GM23338 (cell line): ENCODE data around the gene UBXN2A. TPM values are rescaled to one million over a fixed set of nuclear protein-coding genes. Genes with fewer than 3 reads are reported as not detected.
A peak's percentile ranks its signal among the peaks of the same experiment; 100 is the strongest.

Source experiments
- ATAC-seq: fragments of 200-7000 bp; cut with Tn5 transposase; 3 replicates; pipeline ENCODE4 v1.9.1; 2020
- DNase-seq: peaks from one replicate; pipeline ENCODE4 v3.0.0-alpha.2; 2015; ENCODE audit warnings: low spot score
- H2AFZ ChIP-seq: fragments of 200-600 bp; sonication (generic); 2 replicates; pipeline ENCODE4 v1.8.0; 2016; ENCODE audit warnings: antibody characterized with exemption, mild to moderate bottlenecking, moderate library complexity
- H3F3A ChIP-seq: fragments of 200-600 bp; sonication (generic); replicated peaks from 2 replicates; pipeline ENCODE4 v1.8.0; 2017; ENCODE audit warnings: antibody characterized with exemption, mixed run types, low read depth
- H3K27ac ChIP-seq: fragments of 200-600 bp; sonication (generic); 2 replicates; pipeline ENCODE4 v1.6.1; 2016; ENCODE audit warnings: low read depth
- H3K27me3 ChIP-seq: fragments of 200-600 bp; sonication (generic); 2 replicates; pipeline ENCODE4 v1.8.0; 2016; ENCODE audit warnings: mild to moderate bottlenecking, mixed run types, moderate library complexity; ENCODE audit not compliant: insufficient read depth
- H3K36me3 ChIP-seq: fragments of 200-600 bp; sonication (generic); 2 replicates; pipeline ENCODE4 v1.8.0; 2016; ENCODE audit warnings: mild to moderate bottlenecking; ENCODE audit not compliant: insufficient read depth
- H3K4me1 ChIP-seq: fragments of 200-600 bp; sonication (generic); 2 replicates; pipeline ENCODE4 v1.8.0; 2016; ENCODE audit warnings: mild to moderate bottlenecking, moderate library complexity; ENCODE audit not compliant: insufficient read depth
- H3K4me2 ChIP-seq: fragments of 200-600 bp; sonication (generic); 2 replicates; pipeline ENCODE4 v1.7.1; 2017; ENCODE audit warnings: mixed run types
- H3K4me3 ChIP-seq: fragments of 200-600 bp; sonication (generic); 2 replicates; pipeline ENCODE4 v1.6.1; 2016; ENCODE audit warnings: mixed run types
- H3K79me2 ChIP-seq: fragments of 200-600 bp; sonication (generic); replicated peaks from 2 replicates; pipeline ENCODE4 v1.8.0; 2017; ENCODE audit warnings: mild to moderate bottlenecking; ENCODE audit not compliant: insufficient read depth
- H3K9me2 ChIP-seq: fragments of 200-600 bp; sonication (generic); 2 replicates; pipeline ENCODE4 v1.8.0; 2017; ENCODE audit not compliant: insufficient read depth
- H4K20me1 ChIP-seq: fragments of 200-600 bp; sonication (generic); replicated peaks from 2 replicates; pipeline ENCODE4 v1.8.0; 2017; ENCODE audit warnings: mild to moderate bottlenecking; ENCODE audit not compliant: insufficient read depth
- H3K27ac Mint-ChIP-seq: 2 replicates; pipeline ENCODE4 v1.8.0; 2020; ENCODE audit warnings: inconsistent platforms, mild to moderate bottlenecking, moderate library complexity, mixed read lengths
- H3K27me3 Mint-ChIP-seq: 3 replicates; pipeline ENCODE4 v1.8.0; 2022; ENCODE audit warnings: low read depth, mild to moderate bottlenecking, moderate library complexity, mixed read lengths, inconsistent platforms; ENCODE audit not compliant: insufficient read depth, poor library complexity
- H3K36me3 Mint-ChIP-seq: 3 replicates; pipeline ENCODE4 v1.8.0; 2021; ENCODE audit warnings: low read depth, mild to moderate bottlenecking, inconsistent platforms, moderate library complexity, mixed read lengths
- H3K4me1 Mint-ChIP-seq: 3 replicates; pipeline ENCODE4 v1.8.0; 2020; ENCODE audit warnings: mild to moderate bottlenecking, inconsistent platforms, mixed read lengths
- H3K4me3 Mint-ChIP-seq: 3 replicates; pipeline ENCODE4 v1.8.0; 2021; ENCODE audit warnings: moderate library complexity, mild to moderate bottlenecking, inconsistent platforms, mixed read lengths
- H3K9me3 Mint-ChIP-seq: 3 replicates; pipeline ENCODE4 v1.8.0; 2020; ENCODE audit warnings: moderate library complexity, mild to moderate bottlenecking, inconsistent platforms, mixed read lengths
- CREB1 ChIP-seq: fragments of 250-450 bp; sonication (Bioruptor Pico); IDR thresholded peaks from 2 replicates; pipeline ENCODE4 v1.5.0; 2020; ENCODE audit warnings: low read depth, mild to moderate bottlenecking, moderate library complexity
- CTCF ChIP-seq, 2 experiments: fragments of 200-600 bp in 1 of 2; sonication (generic) in 1 of 2; conservative IDR thresholded peaks; 2 replicates each; pipeline versions ENCODE4 v1.5.1 to v1.6.1; 2016 to 2017; ENCODE audit warnings: antibody characterized with exemption in 2 of 2, low read depth in 2 of 2, mild to moderate bottlenecking in 2 of 2, moderate library complexity in 1 of 2
- ETS1 ChIP-seq: IDR thresholded peaks from 2 replicates; pipeline ENCODE4 v1.6.1; 2016; ENCODE audit warnings: antibody characterized with exemption
- EZH2 ChIP-seq: fragments of 200-600 bp; sonication (generic); IDR thresholded peaks from one replicate; pipeline ENCODE4 v1.8.0; 2017; ENCODE audit warnings: antibody characterized with exemption, mild to moderate bottlenecking, low read depth; ENCODE audit not compliant: unreplicated experiment
- EZH2phosphoT487 ChIP-seq: fragments of 200-600 bp; sonication (generic); IDR thresholded peaks from one replicate; pipeline ENCODE4 v1.8.1; 2018; ENCODE audit warnings: antibody characterized with exemption; ENCODE audit not compliant: unreplicated experiment
- JUNB ChIP-seq: IDR thresholded peaks from one replicate; pipeline ENCODE4 v1.6.1; 2016; ENCODE audit warnings: antibody characterized with exemption; ENCODE audit not compliant: unreplicated experiment
- NANOG ChIP-seq: IDR thresholded peaks from 2 replicates; pipeline ENCODE4 v1.6.1; 2016; ENCODE audit warnings: antibody characterized with exemption, borderline replicate concordance
- POLR2AphosphoS5 ChIP-seq: IDR thresholded peaks from 2 replicates; pipeline ENCODE4 v1.6.1; 2016; ENCODE audit warnings: antibody characterized with exemption, low read depth
- REST ChIP-seq: IDR thresholded peaks from one replicate; pipeline ENCODE4 v1.6.1; 2018; ENCODE audit warnings: antibody characterized with exemption; ENCODE audit not compliant: unreplicated experiment
- STAT1 ChIP-seq: IDR thresholded peaks from one replicate; pipeline ENCODE4 v1.6.1; 2016; ENCODE audit warnings: antibody characterized with exemption; ENCODE audit not compliant: unreplicated experiment
- ZNF114 ChIP-seq: fragments of 250-450 bp; sonication (Bioruptor Pico); IDR thresholded peaks from 2 replicates; pipeline ENCODE4 v1.5.0; 2020; ENCODE audit warnings: mild to moderate bottlenecking, moderate library complexity
- ZNF331 ChIP-seq: fragments of 250-450 bp; sonication (Bioruptor Pico); IDR thresholded peaks from 2 replicates; pipeline ENCODE4 v1.5.0; 2020; ENCODE audit warnings: low read depth, mild to moderate bottlenecking, moderate library complexity
- ZNF462 ChIP-seq: fragments of 250-450 bp; sonication (Bioruptor Pico); IDR thresholded peaks from 2 replicates; pipeline ENCODE4 v1.5.0; 2020; ENCODE audit warnings: mild to moderate bottlenecking, moderate library complexity
- polyA plus RNA-seq: library from polyadenylated mRNA; unstranded; fragments of >200 nt; fragmentation: Nextera tagmentation; extraction: Ambion mirVana; gene quantifications from 2 replicates; pipeline ENCODE4 v1.2.1, GENCODE V29; 2016
- total RNA-seq: library from RNA; depleted of rRNA; stranded (reverse); fragments of >200 nt; shearing (Covaris generic); gene quantifications from 2 replicates; pipeline ENCODE4 v1.2.3, GENCODE V29; 2014

The UBXN2A gene
- total and polyA plus RNA-seq, 2 experiments from 2014 or later = 11.5 to 12.1 TPM

- peaks cover 16% of the 10 kb centered on the region for H3K4me1 Mint-ChIP-seq
- peak overlapping the region; percentile 48 for H3K27ac ChIP-seq
- no peaks in the 10 kb centered on the region for H3K9me2 ChIP-seq
- TF ChIP-seq CTCF (conservative IDR thresholded peaks at IDR 0.05; ENCODE audit: low read depth in 2 of 2) (no peak), JUNB (no peak), REST (no peak), CREB1 (CRISPR knock-in tag) (no peak), ZNF331 (CRISPR knock-in tag) (no peak), NANOG (no peak), ZNF114 (CRISPR knock-in tag) (no peak), STAT1 (no peak), ZNF462 (CRISPR knock-in tag) (no peak), POLR2AphosphoS5 (no peak), ETS1 (no peak), EZH2 (no peak), EZH2phosphoT487 (no peak)
- no peaks in the 10 kb centered on the region for H3K36me3 Mint-ChIP-seq
- H2AFZ ChIP-seq = no peak overlapping the region
- H3K4me3 ChIP-seq = no peak overlapping the region
- no peak overlapping the region for H3K4me2 ChIP-seq
- H3K4me3 Mint-ChIP-seq = no peak overlapping the region
- DNase-seq = no peak
- H3K27me3 ChIP-seq = no peaks in the 10 kb centered on the region
- no peak for ATAC-seq
- H3K36me3 ChIP-seq = no peaks in the 10 kb centered on the region
- no peaks in the 10 kb centered on the region for H3K9me3 Mint-ChIP-seq
- peaks cover 3% of the 10 kb centered on the region; the same call in 1 of the 2 replicates for H4K20me1 ChIP-seq
- peaks cover 100% of the 10 kb centered on the region for H3K79me2 ChIP-seq
- peaks cover under 1% of the 10 kb centered on the region for H3K27me3 Mint-ChIP-seq
- peak overlapping the region; percentile 91 for H3K27ac Mint-ChIP-seq
- no peaks in the 10 kb centered on the region for H3F3A ChIP-seq
- H3K4me1 ChIP-seq = peaks cover 10% of the 10 kb centered on the region; the same call in 1 of the 2 replicates
Observed at GRCh38 chr2:23918837-23919489, 21.3 kb upstream of the UBXN2A start.
